COLO829 (cell line): ENCODE data around the gene PEAK1.

Experiments used
- DNase-seq: peaks from one replicate; pipeline ENCODE4 v3.0.0; 2012; ENCODE audit warnings: low spot score

The PEAK1 gene

GRCh38 chr15:77094397-77095030 is 325.4 kb downstream of the PEAK1 start:
- no peak for DNase-seq

- DNase-seq, result no peak
These were observed 326.5 kb downstream of the PEAK1 start for GRCh38 chr15:77093436-77093835.

- no peak for DNase-seq
These were observed 328.8 kb downstream of the PEAK1 start for GRCh38 chr15:77091097-77091496.

- no peak for DNase-seq
These were observed 332.7 kb downstream of the PEAK1 start for GRCh38 chr15:77087213-77087612.

GRCh38 chr15:77085297-77085696 is 334.6 kb downstream of the PEAK1 start:
- no peak for DNase-seq

- DNase-seq, result no peak
These were observed 335.5 kb downstream of the PEAK1 start for GRCh38 chr15:77084436-77084835.

GRCh38 chr15:77083381-77084160 is 336.3 kb downstream of the PEAK1 start:
- DNase-seq, result no peak

GRCh38 chr15:77081971-77082370 is 337.9 kb downstream of the PEAK1 start:
- DNase-seq, result no peak

GRCh38 chr15:77076323-77076915 is 343.5 kb downstream of the PEAK1 start:
- no peak for DNase-seq

GRCh38 chr15:77075528-77075927 is 344.4 kb downstream of the PEAK1 start:
- no peak for DNase-seq

GRCh38 chr15:77074350-77074749 is 345.6 kb downstream of the PEAK1 start:
- no peak for DNase-seq

GRCh38 chr15:77071305-77072223 is 348.3 kb downstream of the PEAK1 start:
- no peak for DNase-seq

GRCh38 chr15:77070495-77071304 is 349.2 kb downstream of the PEAK1 start, which contains the start of gene TSPAN3:
Gene TSPAN3 (minus strand): TSS chr15:77071109. CDS start chr15:77070954, 155 bp downstream.
- DNase-seq, result peak; percentile 71

- DNase-seq, result no peak
These were observed 349.8 kb downstream of the PEAK1 start for GRCh38 chr15:77070180-77070494.

GRCh38 chr15:77069521-77070121 is 350.3 kb downstream of the PEAK1 start:
- no peak for DNase-seq

GRCh38 chr15:77068633-77069032 is 351.3 kb downstream of the PEAK1 start:
- DNase-seq, result no peak

- no peak for DNase-seq
These were observed 352.1 kb downstream of the PEAK1 start for GRCh38 chr15:77067691-77068367.

- no peak for DNase-seq
These were observed 352.8 kb downstream of the PEAK1 start for GRCh38 chr15:77066971-77067690.

GRCh38 chr15:77064539-77065308 is 355.2 kb downstream of the PEAK1 start:
- no peak for DNase-seq
